ENCODE results near the gene OSER1.

Gene OSER1

GRCh38 chr20:44223721-44224120 is 13.2 kb upstream of the OSER1 start:
- no peak for DNase-seq

- no peak for DNase-seq
Observed at GRCh38 chr20:44222633-44223368, 12.2 kb upstream of the OSER1 start.

- no peak for DNase-seq
Observed at GRCh38 chr20:44222027-44222426, 11.5 kb upstream of the OSER1 start.

GRCh38 chr20:44221368-44221954 is 10.9 kb upstream of the OSER1 start:
- no peak for DNase-seq

- no peak for DNase-seq
Observed at GRCh38 chr20:44219791-44220190, 9.2 kb upstream of the OSER1 start.

GRCh38 chr20:44219170-44219730 is 8.7 kb upstream of the OSER1 start:
- no peak for DNase-seq

GRCh38 chr20:44218446-44218845 is 7.9 kb upstream of the OSER1 start:
- DNase-seq = no peak

GRCh38 chr20:44217342-44218092 is 6.9 kb upstream of the OSER1 start:
- DNase-seq = peak; percentile 37

- DNase-seq = no peak
Observed at GRCh38 chr20:44215125-44215524, 4.6 kb upstream of the OSER1 start.

GRCh38 chr20:44212792-44213191 is 2.2 kb upstream of the OSER1 start:
- no peak for DNase-seq

- DNase-seq = no peak
Observed at GRCh38 chr20:44211177-44212039, 837 bp upstream of the OSER1 start.

GRCh38 chr20:44209686-44210405 is 725 bp downstream of the OSER1 start:
- DNase-seq = no peak

GRCh38 chr20:44208770-44209169 is 1.8 kb downstream of the OSER1 start:
- DNase-seq = no peak

GRCh38 chr20:44208165-44208564 is 2.4 kb downstream of the OSER1 start:
- no peak for DNase-seq

GRCh38 chr20:44207126-44207723 is 3.3 kb downstream of the OSER1 start:
- DNase-seq = no peak

GRCh38 chr20:44206132-44206531 is 4.4 kb downstream of the OSER1 start:
- DNase-seq = no peak

- DNase-seq = no peak
Observed at GRCh38 chr20:44204832-44205215, 5.7 kb downstream of the OSER1 start.

GRCh38 chr20:44204156-44204831 is 6.3 kb downstream of the OSER1 start:
- no peak for DNase-seq

- DNase-seq = no peak
Observed at GRCh38 chr20:44203161-44203560, 7.4 kb downstream of the OSER1 start.

- no peak for DNase-seq
Observed at GRCh38 chr20:44200983-44201382, 9.6 kb downstream of the OSER1 start.

- no peak for DNase-seq
Observed at GRCh38 chr20:44200371-44200770, 10.2 kb downstream of the OSER1 start.
